GM21576 (cell line): Measurements from ENCODE around the gene MATR3.
"Not testable (repeated sequence)": the region's sequence is repeated elsewhere in the genome, so short reads cannot be mapped to it uniquely, and the experiment has no call there.

Experiments
- ATAC-seq: cut with Tn5 transposase; IDR thresholded peaks from one replicate; pipeline ENCODE4 v1.9.1; 2021; ENCODE audit warnings: mild to moderate bottlenecking, moderate library complexity; ENCODE audit not compliant: unreplicated experiment

Gene MATR3

GRCh38 chr5:139344177-139344576 is 50.6 kb downstream of the MATR3 start:
- no peak for ATAC-seq

DNA sequence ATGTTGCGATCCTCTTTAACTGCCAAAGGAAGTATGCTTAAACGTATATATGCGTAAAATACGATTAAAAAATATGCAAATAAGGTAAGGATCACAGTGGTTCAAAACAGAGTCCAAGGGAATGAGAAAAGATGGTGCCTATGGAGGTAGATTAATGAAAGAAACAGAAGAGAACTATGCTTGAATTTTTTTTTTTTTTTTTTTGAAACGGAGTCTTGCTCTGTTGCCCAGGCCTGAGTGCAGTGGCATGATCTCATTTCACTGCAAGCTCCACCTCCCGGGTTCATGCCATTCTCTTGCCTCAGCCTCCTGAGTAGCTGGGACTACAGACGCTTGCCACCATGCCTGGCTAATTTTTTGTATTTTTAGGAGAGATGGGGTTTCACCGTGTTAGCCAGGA is 51.9 kb downstream of the MATR3 start:
- ATAC-seq: not testable (repeated sequence)

GRCh38 chr5:139347863-139348262 is 54.3 kb downstream of the MATR3 start:
- not testable (repeated sequence) for ATAC-seq

DNA sequence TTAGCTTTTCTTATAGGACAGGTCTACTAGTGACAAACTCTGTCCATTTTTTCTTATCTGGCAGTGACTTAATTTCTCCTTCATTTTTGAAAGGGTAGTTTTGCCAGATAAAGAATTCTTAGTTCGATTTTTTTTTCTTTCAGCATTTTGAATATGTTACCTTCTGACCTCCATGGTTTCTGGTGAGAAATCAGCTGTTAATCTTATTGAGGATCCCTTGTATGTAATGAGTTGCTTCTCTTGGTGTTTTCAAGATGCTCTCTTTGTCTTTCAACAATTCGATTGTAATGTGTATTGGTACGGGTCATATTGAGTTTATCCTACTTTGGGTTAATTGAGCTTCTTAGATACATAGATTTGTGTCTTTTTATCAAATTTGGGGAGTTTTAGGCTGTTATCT is 60.6 kb downstream of the MATR3 start:
- ATAC-seq: no peak

GRCh38 chr5:139355900-139356299 is 62.4 kb downstream of the MATR3 start:
- not testable (repeated sequence) for ATAC-seq

DNA sequence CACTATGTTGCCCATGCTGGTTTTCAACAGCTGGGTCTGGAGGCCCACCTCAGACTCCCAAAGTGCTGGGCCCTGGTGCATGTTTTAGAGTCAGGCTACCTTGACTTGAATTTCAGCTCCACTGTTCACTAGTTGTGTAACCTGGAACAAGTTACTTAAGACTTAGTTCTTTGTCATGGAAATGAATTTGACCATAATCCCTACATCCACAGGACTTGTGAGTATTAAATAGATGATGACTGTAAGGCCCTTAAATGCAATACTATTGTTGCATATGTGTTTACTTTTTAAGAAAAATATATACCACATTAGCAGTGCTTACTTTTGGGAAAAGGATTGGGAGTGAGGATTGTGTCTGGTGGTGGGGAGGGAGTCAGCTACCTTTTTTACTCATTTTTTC is 64.5 kb downstream of the MATR3 start:
- ATAC-seq: no peak

- no peak for ATAC-seq
Observed at GRCh38 chr5:139360384-139360783, 66.8 kb downstream of the MATR3 start.

GRCh38 chr5:139361835-139362429 is 68.4 kb downstream of the MATR3 start:
- no peak for ATAC-seq

DNA sequence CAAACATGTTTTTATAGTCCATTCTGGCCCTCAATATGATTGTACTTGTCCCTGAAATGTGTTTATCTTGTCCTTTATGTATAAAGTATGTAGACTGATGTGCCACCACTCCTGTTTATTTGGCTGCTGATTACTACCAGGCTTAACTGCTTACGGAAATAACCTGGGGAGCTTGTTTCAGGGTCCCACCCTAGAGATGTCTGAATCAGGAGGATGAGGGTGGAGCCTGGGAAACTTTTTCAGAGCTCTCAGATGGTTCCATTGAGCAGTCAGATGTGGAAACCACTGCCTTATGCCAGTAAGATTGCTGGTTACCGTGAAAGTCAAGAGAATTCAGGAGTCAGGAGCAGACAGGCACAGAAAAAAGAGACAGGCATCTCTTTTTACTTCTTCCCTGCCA is 70.4 kb downstream of the MATR3 start:
- no peak for ATAC-seq

DNA sequence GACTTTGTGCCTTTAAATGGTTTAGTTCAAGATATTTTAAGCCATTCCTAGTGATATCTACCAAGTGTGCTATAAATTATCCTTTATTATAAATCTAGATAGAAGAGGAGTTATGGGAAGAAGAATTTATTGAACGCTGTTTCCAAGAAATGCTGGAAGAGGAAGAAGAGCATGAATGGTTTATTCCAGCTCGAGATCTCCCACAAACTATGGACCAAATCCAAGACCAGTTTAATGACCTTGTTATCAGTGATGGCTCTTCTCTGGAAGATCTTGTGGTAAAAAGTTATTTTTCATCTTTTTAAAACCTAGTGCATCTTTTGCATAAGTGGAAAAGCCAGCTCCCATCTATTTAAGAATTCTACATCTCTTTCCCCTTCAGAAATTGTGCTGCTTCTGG is 70.9 kb downstream of the MATR3 start:
- no peak for ATAC-seq

DNA sequence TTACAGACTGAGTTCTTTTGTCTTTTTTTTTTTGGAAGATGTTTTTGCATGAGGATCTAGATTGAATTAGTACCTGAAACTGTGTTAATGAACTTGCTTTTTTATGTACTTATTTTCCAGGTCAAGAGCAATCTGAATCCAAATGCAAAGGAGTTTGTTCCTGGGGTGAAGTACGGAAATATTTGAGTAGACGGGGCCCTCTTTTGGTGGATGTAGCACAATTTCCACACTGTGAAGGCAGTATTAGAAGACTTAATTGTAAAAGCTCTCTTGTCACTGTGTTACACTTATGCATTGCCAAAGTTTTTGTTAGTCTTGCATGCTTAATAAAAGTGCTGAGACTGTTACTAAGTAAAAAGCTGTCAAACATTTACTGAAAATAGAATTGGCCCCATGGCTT is 75.1 kb downstream of the MATR3 start:
- ATAC-seq: no peak

DNA sequence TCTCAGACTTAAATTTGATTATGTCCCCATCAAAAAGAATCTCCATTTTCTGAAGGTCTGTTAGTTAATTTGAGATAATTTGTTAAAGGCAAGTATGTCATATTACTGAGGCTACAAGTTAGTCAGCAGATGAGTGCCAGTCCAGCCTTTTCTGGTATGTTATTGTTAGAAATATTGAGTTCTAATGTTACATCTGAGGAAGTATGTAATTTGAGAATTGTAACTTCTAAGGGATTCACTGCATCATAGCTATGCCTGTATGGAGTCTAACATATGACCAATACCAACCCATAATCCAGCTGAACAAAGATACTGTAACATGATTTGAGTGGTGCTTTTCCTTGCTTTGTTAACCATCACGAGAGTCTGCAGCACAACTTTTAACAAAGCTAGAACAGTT is 75.6 kb downstream of the MATR3 start:
- ATAC-seq: no peak

DNA sequence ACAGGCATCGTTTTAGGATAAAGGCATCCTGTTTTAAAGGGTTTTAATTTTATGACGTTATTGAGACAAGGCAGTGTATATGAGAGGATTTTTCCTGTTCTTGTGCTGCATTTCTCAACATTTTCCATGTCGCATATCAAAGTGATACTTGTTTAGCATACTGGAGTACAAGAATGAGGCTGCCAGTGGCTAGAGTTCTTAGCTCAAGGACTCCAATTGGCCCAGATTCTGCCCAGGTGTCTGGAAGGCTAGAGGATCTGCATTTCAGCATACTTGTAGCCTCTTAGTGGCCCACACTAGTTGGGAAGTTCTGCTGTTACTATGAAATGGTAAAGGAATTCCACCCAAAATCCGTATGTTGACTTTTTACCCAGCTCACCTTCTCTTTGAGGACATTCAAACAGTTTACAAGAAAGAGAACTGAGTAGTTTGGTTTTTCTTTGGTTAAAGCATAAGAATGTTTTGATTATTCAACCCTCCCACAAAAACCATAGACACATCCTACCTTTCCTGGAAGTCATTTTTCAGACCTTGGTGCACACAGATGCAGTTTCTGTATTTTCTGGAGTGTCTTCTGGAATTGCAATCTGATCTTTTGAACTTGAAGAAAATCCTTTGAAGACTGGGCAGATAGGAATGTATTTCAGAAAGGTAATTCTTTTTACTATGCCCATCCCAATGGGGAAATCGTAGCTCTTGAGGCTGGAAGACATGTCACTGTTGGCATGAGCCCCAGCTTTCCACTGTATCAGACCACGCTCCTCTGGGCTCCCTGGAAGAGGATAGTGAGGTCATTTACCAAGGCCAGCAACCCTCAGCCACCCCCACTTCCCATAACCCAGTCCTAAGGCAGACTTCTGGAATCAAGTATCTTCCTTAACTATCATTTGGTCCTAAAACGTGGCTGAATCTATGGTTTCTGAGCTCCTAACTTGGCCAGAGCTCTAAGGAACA is 78.2 kb downstream of the MATR3 start:
- no peak for ATAC-seq

DNA sequence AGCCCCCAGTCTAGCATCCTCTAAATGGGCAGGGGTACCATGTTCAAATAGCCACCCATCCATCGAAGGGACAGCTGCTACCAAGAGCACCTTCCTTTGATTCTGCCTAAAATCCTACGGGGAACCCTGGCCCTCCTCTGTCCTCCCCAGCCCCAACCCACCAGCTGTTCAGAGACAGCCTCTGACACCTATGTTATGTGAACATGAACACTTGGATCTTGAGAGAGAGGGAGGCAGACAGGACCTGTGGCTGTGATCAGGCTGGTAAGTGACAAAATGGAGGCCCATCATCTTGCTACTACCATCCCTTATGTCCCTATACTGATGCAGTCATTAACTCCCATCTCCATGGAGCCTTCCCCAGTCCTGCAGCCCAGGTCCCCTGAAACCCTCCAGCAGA is 81.4 kb downstream of the MATR3 start:
- ATAC-seq: no peak

DNA sequence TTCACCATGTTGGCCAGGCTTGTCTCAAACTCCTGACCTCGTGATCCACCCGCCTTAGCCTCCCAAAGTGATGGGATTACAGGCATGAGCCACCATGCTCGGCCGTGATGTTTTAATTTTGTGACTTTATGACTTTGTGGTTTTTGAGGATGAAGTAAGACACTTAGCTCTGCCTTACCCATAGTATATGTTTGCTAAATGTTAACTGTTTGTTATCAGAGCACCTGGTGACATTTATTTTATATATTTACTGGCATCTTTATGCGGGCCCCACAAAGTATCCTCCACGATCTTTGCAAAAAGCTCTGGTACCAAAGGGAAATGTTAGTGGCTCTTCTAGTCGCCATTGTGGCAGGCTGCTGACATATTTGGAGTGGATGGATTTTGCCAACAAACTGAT is 82.8 kb downstream of the MATR3 start:
- no peak for ATAC-seq

DNA sequence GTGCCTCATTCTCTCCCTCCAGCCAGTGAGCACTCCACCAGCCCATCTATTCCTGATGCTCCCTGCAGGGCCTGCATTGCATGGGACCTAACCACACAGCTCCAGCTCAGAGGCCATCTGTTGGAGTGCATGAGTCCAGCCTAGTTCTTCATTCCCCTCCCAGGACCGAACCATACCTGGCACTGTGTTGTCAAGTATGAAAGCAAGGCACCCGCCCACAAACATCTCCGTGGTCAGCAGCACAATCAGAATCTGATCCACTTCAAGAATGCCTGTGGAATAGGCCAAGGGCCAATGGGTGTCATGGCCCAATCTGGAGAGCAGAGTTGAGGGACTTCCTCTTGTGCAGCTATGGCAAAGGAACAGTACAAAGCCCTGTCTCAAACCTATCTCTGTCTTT is 83.7 kb downstream of the MATR3 start:
- no peak for ATAC-seq

- no peak for ATAC-seq
Observed at GRCh38 chr5:139378101-139378825, 84.7 kb downstream of the MATR3 start.

GRCh38 chr5:139378941-139379361 is 85.4 kb downstream of the MATR3 start:
- ATAC-seq: no peak

- no peak for ATAC-seq
Observed at GRCh38 chr5:139379626-139380449, 86.3 kb downstream of the MATR3 start.
